ENCODE data around the gene ANO7.

ANO7 gene

GRCh38 chr2:241271706-241272302 lies 83.3 kb downstream of the ANO7 start:
- peaks cover 46 to 48% of the 10 kb centered on the region in 2 experiments for H3K4me1 ChIP-seq (ENCODE audit: control insufficient read depth in 1 of 2, insufficient read depth in 1 of 2, low read depth in 1 of 2, low read length in 1 of 2)
- H3K27me3 ChIP-seq = no peaks in the 10 kb centered on the region
- H3K9me3 ChIP-seq = no peaks in the 10 kb centered on the region
- H3K4me3 ChIP-seq (ENCODE audit: low read depth in 1 of 2, low read length in 1 of 2) = peak overlapping the region; percentile 69
- TF ChIP-seq, protein P1, sequence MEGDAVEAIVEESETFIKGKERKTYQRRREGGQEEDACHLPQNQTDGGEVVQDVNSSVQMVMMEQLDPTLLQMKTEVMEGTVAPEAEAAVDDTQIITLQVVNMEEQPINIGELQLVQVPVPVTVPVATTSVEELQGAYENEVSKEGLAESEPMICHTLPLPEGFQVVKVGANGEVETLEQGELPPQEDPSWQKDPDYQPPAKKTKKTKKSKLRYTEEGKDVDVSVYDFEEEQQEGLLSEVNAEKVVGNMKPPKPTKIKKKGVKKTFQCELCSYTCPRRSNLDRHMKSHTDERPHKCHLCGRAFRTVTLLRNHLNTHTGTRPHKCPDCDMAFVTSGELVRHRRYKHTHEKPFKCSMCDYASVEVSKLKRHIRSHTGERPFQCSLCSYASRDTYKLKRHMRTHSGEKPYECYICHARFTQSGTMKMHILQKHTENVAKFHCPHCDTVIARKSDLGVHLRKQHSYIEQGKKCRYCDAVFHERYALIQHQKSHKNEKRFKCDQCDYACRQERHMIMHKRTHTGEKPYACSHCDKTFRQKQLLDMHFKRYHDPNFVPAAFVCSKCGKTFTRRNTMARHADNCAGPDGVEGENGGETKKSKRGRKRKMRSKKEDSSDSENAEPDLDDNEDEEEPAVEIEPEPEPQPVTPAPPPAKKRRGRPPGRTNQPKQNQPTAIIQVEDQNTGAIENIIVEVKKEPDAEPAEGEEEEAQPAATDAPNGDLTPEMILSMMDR (IDR thresholded peaks at IDR 0.05) = no peak
- H3K36me3 ChIP-seq = peaks cover 12% of the 10 kb centered on the region
- H3K27ac ChIP-seq = peak overlapping the region; percentile 89

GRCh38 chr2:241272303-241273209 lies 84.1 kb downstream of the ANO7 start:
- Histone ChIP-seq H3K4me1 (ENCODE audit: control insufficient read depth in 1 of 2, insufficient read depth in 1 of 2, low read depth in 1 of 2, low read length in 1 of 2) (peaks cover 46 to 48% of the 10 kb centered on the region in 2 experiments), H3K4me3 (ENCODE audit: low read depth in 1 of 2, low read length in 1 of 2) (peak overlapping the region; percentile 69), H3K9me3 (no peaks in the 10 kb centered on the region), H3K27me3 (no peaks in the 10 kb centered on the region), H3K27ac (peak overlapping the region; percentile 89), H3K36me3 (peaks cover 5% of the 10 kb centered on the region)
- TF ChIP-seq, protein P1 (IDR thresholded peaks at IDR 0.05) = no peak

DNA sequence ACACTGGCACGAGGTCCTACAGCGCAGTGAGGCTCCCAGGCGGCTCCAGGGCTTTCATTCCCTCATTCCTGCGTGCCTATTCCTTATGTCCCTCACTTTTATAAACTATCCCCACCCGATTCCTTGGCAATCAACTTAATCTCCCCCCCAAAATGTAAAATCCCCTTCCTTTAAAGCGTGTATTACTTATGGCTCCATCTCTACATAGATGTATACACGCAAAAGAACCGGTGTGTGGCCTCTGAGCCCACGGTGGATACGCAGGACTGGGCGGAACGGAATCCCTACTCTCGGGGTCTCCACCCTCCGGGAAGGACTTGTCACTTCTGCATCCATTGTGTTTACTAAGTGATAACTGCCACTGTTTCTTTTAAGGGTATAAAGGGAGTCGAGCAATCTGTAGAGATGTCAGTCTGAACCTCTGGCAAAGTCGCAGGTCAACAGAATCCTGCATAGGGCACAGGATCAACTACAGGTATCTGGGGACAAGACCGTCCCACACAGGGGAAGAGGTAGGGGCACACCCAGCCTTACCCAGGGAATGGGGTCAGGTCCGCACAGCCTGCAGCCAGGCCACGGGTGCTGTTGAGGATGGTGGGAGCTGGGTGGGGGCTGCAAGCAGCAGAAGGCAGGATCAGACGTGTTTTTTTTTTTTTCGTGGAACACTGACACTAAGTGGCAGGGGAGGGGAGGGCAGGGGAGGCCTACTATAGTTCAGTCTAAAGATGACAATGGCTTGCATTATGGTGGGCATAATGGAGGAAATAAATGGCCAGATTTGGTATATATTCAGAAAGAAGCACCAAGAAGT lies 84.9 kb downstream of the ANO7 start:
- H3K27me3 ChIP-seq = no peaks in the 10 kb centered on the region
- H3K36me3 ChIP-seq = no peaks in the 10 kb centered on the region
- H3K4me1 ChIP-seq (ENCODE audit: control insufficient read depth in 1 of 2, insufficient read depth in 1 of 2, low read depth in 1 of 2, low read length in 1 of 2) = peaks cover 46 to 48% of the 10 kb centered on the region in 2 experiments
- H3K9me3 ChIP-seq = no peaks in the 10 kb centered on the region
- peak overlapping the region; percentile 89 for H3K27ac ChIP-seq
- TF ChIP-seq, protein P1 (IDR thresholded peaks at IDR 0.05) = no peak
- peak overlapping the region; percentile 48 to 57 for H3K4me3 ChIP-seq (ENCODE audit: low read depth in 1 of 2, low read length in 1 of 2)

GRCh38 chr2:241274127-241274526 lies 85.7 kb downstream of the ANO7 start:
- TF ChIP-seq, protein P1 (IDR thresholded peaks at IDR 0.05) = no peak
- Histone ChIP-seq H3K9me3 (no peaks in the 10 kb centered on the region), H3K36me3 (no peaks in the 10 kb centered on the region)

More at GRCh38 chr2:241274127-241274526, 85.7 kb downstream of the ANO7 start:
- H3K4me1 ChIP-seq (ENCODE audit: control insufficient read depth in 1 of 2, insufficient read depth in 1 of 2, low read depth in 1 of 2, low read length in 1 of 2) = peaks cover 46 to 48% of the 10 kb centered on the region in 2 experiments
- peak overlapping the region; percentile 89 for H3K27ac ChIP-seq
- no peaks in the 10 kb centered on the region for H3K27me3 ChIP-seq
- H3K4me3 ChIP-seq (ENCODE audit: low read depth in 1 of 2, low read length in 1 of 2) = peak overlapping the region; percentile 12 to 26
